Measurements from ENCODE around the gene TMEM123. TPM values are rescaled to one million over a fixed set of nuclear protein-coding genes. Genes with fewer than 3 reads are reported as not detected.

Gene TMEM123
- total and polyA plus RNA-seq, 10 of the 15 experiments (the other 5 are each of a cell fraction or from before 2014, with no cell fraction given) = 35.1 to 667 (median 123) TPM

DNA sequence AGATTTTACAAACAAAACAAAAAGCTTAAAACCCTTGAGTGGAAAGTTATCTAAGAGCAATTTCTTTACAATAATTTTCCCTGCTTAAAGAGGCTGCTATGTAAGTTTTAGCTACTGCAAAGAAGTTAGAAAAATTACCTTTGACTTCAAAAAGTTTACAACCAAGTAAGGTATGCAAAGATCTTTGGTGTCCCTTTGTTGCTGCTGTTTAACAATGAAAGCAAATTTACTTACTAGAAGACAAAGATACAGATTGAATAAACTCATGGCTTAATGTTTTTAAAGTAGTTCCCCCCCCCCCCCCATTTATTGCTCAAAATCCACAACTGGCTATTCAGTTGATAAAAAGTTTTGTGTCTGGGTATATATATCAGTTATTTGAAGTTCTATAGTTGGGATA, 26.0 kb downstream of the TMEM123 start:
- H4K20me1 ChIP-seq (ENCODE audit: control insufficient read depth, insufficient read depth) = no peaks in the 10 kb centered on the region
- intact Hi-C loops (cut with micrococcal nuclease; ENCODE audit: unreplicated experiment) (no loop called here), in situ Hi-C loops (cut with MboI) (no loop called here)
- POLR2A ChIA-PET = interaction anchor here (0.6 to 1.4 kb wide), 3 partner anchors 10 to 91 kb away, joined by 3 to 4 read pairs (median 4); no protein-coding TSS in a partner anchor
- no peak for FAIRE-seq
- H3K36me3 ChIP-seq (ENCODE audit: control insufficient read depth in 2 of 2, insufficient read depth in 2 of 2, low read length in 1 of 2) = peaks cover 0 to 2% of the 10 kb centered on the region in 2 experiments; a peak in 2 of 4 replicates
- H3K27me3 ChIP-seq (replicated peaks in 1 of 2; ENCODE audit: control insufficient read depth in 2 of 2, insufficient read depth in 2 of 2, low read length in 1 of 2) = no peaks in the 10 kb centered on the region
- TF ChIP-seq CREB1 (IDR thresholded peaks at IDR 0.05; ENCODE audit: low read depth) = no peak
- TF ChIP-seq YY1 (IDR thresholded peaks at IDR 0.05; ENCODE audit: low read depth, low read length) = no peak
- TF ChIP-seq IKZF2 (IDR thresholded peaks at IDR 0.05) = no peak
- no peak overlapping the region for H3K4me3 ChIP-seq
- H3K9ac ChIP-seq (ENCODE audit: control insufficient read depth, insufficient read depth, low read length) = no peak overlapping the region
- H3K79me2 ChIP-seq (ENCODE audit: control insufficient read depth, insufficient read depth, low read length) = peaks cover 23% of the 10 kb centered on the region
- H3K4me2 ChIP-seq (ENCODE audit: control insufficient read depth, insufficient read depth) = no peak overlapping the region
- BruUV-seq (replicated peaks) = no TSS peak
- H2AFZ ChIP-seq (ENCODE audit: control insufficient read depth, low read depth, low read length) = no peak overlapping the region
- SMC1A ChIA-PET (ENCODE audit: uncharacterized antibody, unreplicated experiment) = interaction anchor here (0.6 to 1.5 kb wide), 8 partner anchors 17 to 251 kb away, joined by 3 to 5 read pairs (median 3); no protein-coding TSS in a partner anchor
- no peak for ATAC-seq
- CTCF ChIA-PET = interaction anchor here (0.6 to 2.9 kb wide), 7 partner anchors 8 to 240 kb away, joined by 3 to 18 read pairs (median 5); no protein-coding TSS in a partner anchor
- no peak overlapping the region for H3K27ac ChIP-seq (ENCODE audit: control insufficient read depth, insufficient read depth)
- no peak for DNase-seq (ENCODE audit: low read depth, low spot score)
- peaks cover 3% of the 10 kb centered on the region for H3K9me3 ChIP-seq (replicated peaks; ENCODE audit: control insufficient read depth, insufficient read depth, low read length)
- peaks cover 29% of the 10 kb centered on the region for H3K4me1 ChIP-seq (ENCODE audit: control insufficient read depth, insufficient read depth, low read length)
- RAD21 ChIA-PET (ENCODE audit: unreplicated experiment) = interaction anchor here (0.7 to 1.3 kb wide), 5 partner anchors 8 to 78 kb away, joined by 3 to 4 read pairs (median 4); no protein-coding TSS in a partner anchor

DNA sequence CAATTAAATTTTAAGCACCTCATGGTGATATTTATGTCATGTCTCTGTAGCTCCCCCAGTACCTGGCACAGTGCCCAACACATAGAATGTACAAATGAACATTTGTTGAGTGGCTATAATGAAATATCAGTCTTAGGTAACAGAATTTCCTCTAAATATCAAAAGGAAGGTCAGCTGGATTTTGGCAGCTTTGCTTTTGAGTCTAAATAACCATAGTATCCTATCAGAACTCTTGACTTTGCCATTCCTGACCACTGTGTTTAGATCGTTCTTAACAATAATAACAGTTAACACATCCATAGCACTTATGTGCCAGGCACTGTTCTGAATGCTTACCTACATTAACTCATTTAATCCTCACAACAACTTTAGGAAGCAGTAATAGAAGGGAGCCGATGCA, 26.6 kb downstream of the TMEM123 start:
- SMC1A ChIA-PET (ENCODE audit: uncharacterized antibody, unreplicated experiment) = interaction anchor here (0.6 to 1.5 kb wide), 11 partner anchors 12 to 251 kb away, joined by 3 to 5 read pairs (median 3); no protein-coding TSS in a partner anchor
- Histone ChIP-seq H3K79me2 (ENCODE audit: control insufficient read depth, insufficient read depth, low read length) (peaks cover 21% of the 10 kb centered on the region), H3K4me1 (ENCODE audit: control insufficient read depth, insufficient read depth, low read length) (peaks cover 24% of the 10 kb centered on the region), H3K27ac (ENCODE audit: control insufficient read depth, insufficient read depth) (no peak overlapping the region), H3K4me2 (ENCODE audit: control insufficient read depth, insufficient read depth) (no peak overlapping the region), H3K36me3 (ENCODE audit: control insufficient read depth in 2 of 2, insufficient read depth in 2 of 2, low read length in 1 of 2) (peaks cover 0 to 2% of the 10 kb centered on the region in 2 experiments; a peak in 1 of 4 replicates), H3K9me3 (replicated peaks; ENCODE audit: control insufficient read depth, insufficient read depth, low read length) (no peaks in the 10 kb centered on the region), H2AFZ (ENCODE audit: control insufficient read depth, low read depth, low read length) (no peak overlapping the region), H4K20me1 (ENCODE audit: control insufficient read depth, insufficient read depth) (no peaks in the 10 kb centered on the region), H3K9ac (ENCODE audit: control insufficient read depth, insufficient read depth, low read length) (no peak overlapping the region), H3K27me3 (replicated peaks in 1 of 2; ENCODE audit: control insufficient read depth in 2 of 2, insufficient read depth in 2 of 2, low read length in 1 of 2) (no peaks in the 10 kb centered on the region), H3K4me3 (no peak overlapping the region)
- ATAC-seq = no peak
- no peak for DNase-seq (ENCODE audit: low read depth, low spot score)
- intact Hi-C loops (cut with micrococcal nuclease; ENCODE audit: unreplicated experiment) (no loop called here), in situ Hi-C loops (cut with MboI) (no loop called here)
- POLR2A ChIA-PET = interaction anchor here (0.6 to 1.4 kb wide), 3 partner anchors 10 to 70 kb away, joined by 3 to 4 read pairs (median 4); no protein-coding TSS in a partner anchor
- CTCF ChIA-PET = interaction anchor here (1.0 to 2.9 kb wide), 6 partner anchors 9 to 240 kb away, joined by 3 to 18 read pairs (median 6); no protein-coding TSS in a partner anchor
- BruUV-seq (replicated peaks) = no TSS peak
- 89% methylated on average over 2 of the region's 2 CpGs for WGBS (ENCODE audit: insufficient coverage, insufficient replicate concordance, low lambda C conversion rate, missing lambda C conversion rate)
- FAIRE-seq = no peak
- RAD21 ChIA-PET (ENCODE audit: unreplicated experiment) = interaction anchor here (0.9 to 1.4 kb wide), 4 partner anchors 9 to 70 kb away, joined by 3 to 4 read pairs (median 4); no protein-coding TSS in a partner anchor
- TF ChIP-seq NFYA (IDR thresholded peaks at IDR 0.05; ENCODE audit: borderline replicate concordance, low read depth, low read length) (no peak), MEF2B (IDR thresholded peaks at IDR 0.05; ENCODE audit: partially characterized antibody, poor library complexity, severe bottlenecking) (no peak), CHD2 (IDR thresholded peaks at IDR 0.05; ENCODE audit: borderline replicate concordance, low read depth, low read length) (no peak), TBL1XR1 (IDR thresholded peaks at IDR 0.05; ENCODE audit: low read depth, low read length) (no peak), HDGF (IDR thresholded peaks at IDR 0.05) (no peak), SP1 (IDR thresholded peaks at IDR 0.05; ENCODE audit: low read depth, low read length) (no peak), SIN3A (IDR thresholded peaks at IDR 0.05; ENCODE audit: low read depth, low read length) (no peak), PAX8 (IDR thresholded peaks at IDR 0.05) (no peak), RAD51 (IDR thresholded peaks at IDR 0.05) (no peak), CHD1 (IDR thresholded peaks at IDR 0.05; ENCODE audit: low read depth, low read length) (no peak), SREBF2 (IDR thresholded peaks at IDR 0.05; ENCODE audit: low read length) (no peak), ZNF207 (IDR thresholded peaks at IDR 0.05; ENCODE audit: borderline replicate concordance) (no peak)
- TF ChIP-seq, protein P1, sequence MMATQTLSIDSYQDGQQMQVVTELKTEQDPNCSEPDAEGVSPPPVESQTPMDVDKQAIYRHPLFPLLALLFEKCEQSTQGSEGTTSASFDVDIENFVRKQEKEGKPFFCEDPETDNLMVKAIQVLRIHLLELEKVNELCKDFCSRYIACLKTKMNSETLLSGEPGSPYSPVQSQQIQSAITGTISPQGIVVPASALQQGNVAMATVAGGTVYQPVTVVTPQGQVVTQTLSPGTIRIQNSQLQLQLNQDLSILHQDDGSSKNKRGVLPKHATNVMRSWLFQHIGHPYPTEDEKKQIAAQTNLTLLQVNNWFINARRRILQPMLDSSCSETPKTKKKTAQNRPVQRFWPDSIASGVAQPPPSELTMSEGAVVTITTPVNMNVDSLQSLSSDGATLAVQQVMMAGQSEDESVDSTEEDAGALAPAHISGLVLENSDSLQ (IDR thresholded peaks at IDR 0.05) = no peak
- TF ChIP-seq, protein P2, sequence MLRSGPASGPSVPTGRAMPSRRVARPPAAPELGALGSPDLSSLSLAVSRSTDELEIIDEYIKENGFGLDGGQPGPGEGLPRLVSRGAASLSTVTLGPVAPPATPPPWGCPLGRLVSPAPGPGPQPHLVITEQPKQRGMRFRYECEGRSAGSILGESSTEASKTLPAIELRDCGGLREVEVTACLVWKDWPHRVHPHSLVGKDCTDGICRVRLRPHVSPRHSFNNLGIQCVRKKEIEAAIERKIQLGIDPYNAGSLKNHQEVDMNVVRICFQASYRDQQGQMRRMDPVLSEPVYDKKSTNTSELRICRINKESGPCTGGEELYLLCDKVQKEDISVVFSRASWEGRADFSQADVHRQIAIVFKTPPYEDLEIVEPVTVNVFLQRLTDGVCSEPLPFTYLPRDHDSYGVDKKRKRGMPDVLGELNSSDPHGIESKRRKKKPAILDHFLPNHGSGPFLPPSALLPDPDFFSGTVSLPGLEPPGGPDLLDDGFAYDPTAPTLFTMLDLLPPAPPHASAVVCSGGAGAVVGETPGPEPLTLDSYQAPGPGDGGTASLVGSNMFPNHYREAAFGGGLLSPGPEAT (IDR thresholded peaks at IDR 0.05; ENCODE audit: low read depth) = no peak

All from GM12878 (cell line).